B cell (primary cell): ENCODE results near the gene GPATCH8. TPM values are rescaled to one million over a fixed set of nuclear protein-coding genes. Genes with fewer than 3 reads are reported as not detected.

Experiments
- ATAC-seq: fragments of 200-7000 bp; cut with Tn5 transposase; one replicate; pipeline ENCODE4 v1.10.0; 2021; ENCODE audit warnings: low read depth, mild to moderate bottlenecking, moderate number of reproducible peaks, moderate library complexity
- CTCF ChIA-PET: fragments of 350-600 bp; sonication (Branson Sonifier 250); formaldehyde crosslinking; loops from one replicate; lab custom pipeline; 2021; ENCODE audit warnings: antibody characterized with exemption, inconsistent platforms; lab: Charles Lee
- POLR2A ChIA-PET: fragments of 350-600 bp; sonication (Branson Sonifier 250); formaldehyde crosslinking; loops from one replicate; lab custom pipeline; 2021; ENCODE audit warnings: antibody characterized with exemption; lab: Charles Lee
- DNase-seq: peaks from one replicate; pipeline ENCODE4 v3.0.0; 2013
- H2AFZ ChIP-seq: 2 replicates; pipeline ENCODE4 v1.6.1; 2012; ENCODE audit warnings: mild to moderate bottlenecking, low read depth, low read length; ENCODE audit not compliant: insufficient read depth, poor library complexity, severe bottlenecking
- H3K27ac ChIP-seq, 2 donors: 1 replicate in 1 of 2; 2 replicates in 1 of 2; pipeline ENCODE4 v1.5.1; 2012 to 2013; ENCODE audit warnings: low read length in 2 of 2, mild to moderate bottlenecking in 2 of 2, moderate library complexity in 1 of 2
- H3K27me3 ChIP-seq, 4 experiments: fragments of 200-600 bp in 1 of 4; sonication (generic) in 1 of 4; replicated peaks in 1 of 4; 1 replicate in 2 of 4; 2 replicates in 2 of 4; pipeline versions ENCODE4 v1.6.1 to v1.7.0; 2013 to 2016; ENCODE audit warnings: low read length in 3 of 4, mild to moderate bottlenecking in 2 of 4, mixed read lengths in 1 of 4, moderate library complexity in 1 of 4; ENCODE audit not compliant: insufficient read depth in 4 of 4, control insufficient read depth in 3 of 4; ENCODE audit errors: control extremely low read depth in 1 of 4
- H3K36me3 ChIP-seq, 2 experiments: replicated peaks in 1 of 2; 1 replicate in 1 of 2; 2 replicates in 1 of 2; pipeline versions ENCODE4 v1.6.1 to v1.7.1; 2013; ENCODE audit warnings: low read length in 1 of 2; ENCODE audit not compliant: insufficient read depth in 2 of 2, control insufficient read depth in 1 of 2; ENCODE audit errors: control extremely low read depth in 1 of 2, extremely low read depth in 1 of 2
- H3K4me1 ChIP-seq, 2 donors: fragments of 200-600 bp in 1 of 2; sonication (generic) in 1 of 2; 1 replicate in 1 of 2; 2 replicates in 1 of 2; pipeline versions ENCODE4 v1.5.1 to v1.6.1; 2013 to 2017; ENCODE audit warnings: low read length in 2 of 2; ENCODE audit not compliant: control insufficient read depth in 2 of 2, insufficient read depth in 2 of 2
- H3K4me2 ChIP-seq: replicated peaks from 2 replicates; pipeline ENCODE3; 2012; ENCODE audit warnings: mild to moderate bottlenecking, low read depth, low read length; ENCODE audit not compliant: poor library complexity, severe bottlenecking
- H3K4me3 ChIP-seq, 5 experiments: fragments of 200-600 bp in 1 of 5; sonication (generic) in 1 of 5; 1 replicate in 3 of 5; 2 replicates in 2 of 5; pipeline versions ENCODE4 v1.5.1 to v1.7.0; 2011 to 2016; ENCODE audit warnings: low read length in 4 of 5, mild to moderate bottlenecking in 4 of 5, low read depth in 2 of 5, control low read depth in 1 of 5, moderate library complexity in 1 of 5; ENCODE audit not compliant: insufficient read depth in 1 of 5; ENCODE audit errors: control extremely low read depth in 1 of 5, extremely low read depth in 1 of 5
- H3K79me2 ChIP-seq: fragments of 200-600 bp; sonication (generic); one replicate; pipeline ENCODE4 v1.6.0; 2016; ENCODE audit warnings: low read length; ENCODE audit not compliant: control insufficient read depth, insufficient read depth
- H3K9ac ChIP-seq: fragments of 200-600 bp; sonication (generic); 2 replicates; pipeline ENCODE4 v1.6.1; 2017; ENCODE audit warnings: mild to moderate bottlenecking, low read length, moderate library complexity
- H3K9me3 ChIP-seq, 3 donors: one replicate each; pipeline versions ENCODE4 v1.6.1 to v1.7.1; 2013; ENCODE audit warnings: low read length in 2 of 3; ENCODE audit not compliant: control insufficient read depth in 2 of 3, insufficient read depth in 1 of 3; ENCODE audit errors: control extremely low read depth in 1 of 3
- H4K20me1 ChIP-seq: 2 replicates; pipeline ENCODE4 v1.6.0; 2012; ENCODE audit warnings: mild to moderate bottlenecking, low read length; ENCODE audit not compliant: insufficient read depth, control insufficient read depth, poor library complexity, severe bottlenecking
- H3K27ac Mint-ChIP-seq: one replicate; pipeline ENCODE4 v1.8.0; 2021; ENCODE audit warnings: mixed read lengths
- H3K27me3 Mint-ChIP-seq: one replicate; pipeline ENCODE4 v1.8.0; 2021; ENCODE audit warnings: mixed read lengths
- H3K4me1 Mint-ChIP-seq: one replicate; pipeline ENCODE4 v1.8.0; 2021; ENCODE audit warnings: mixed read lengths
- H3K4me3 Mint-ChIP-seq: one replicate; pipeline ENCODE4 v1.8.0; 2021; ENCODE audit warnings: mixed read lengths
- H3K9me3 Mint-ChIP-seq: one replicate; pipeline ENCODE4 v1.8.0; 2022; ENCODE audit warnings: mixed read lengths; ENCODE audit not compliant: insufficient read depth
- CTCF ChIP-seq: fragments of 200-600 bp; IDR thresholded peaks from one replicate; pipeline ENCODE4 v1.8.0; 2022; ENCODE audit warnings: antibody characterized with exemption, mild to moderate bottlenecking
- EZH2 ChIP-seq: IDR thresholded peaks from 2 replicates; pipeline ENCODE4 v1.6.1; 2012; ENCODE audit warnings: borderline replicate concordance, low read depth, mild to moderate bottlenecking, moderate library complexity, low read length; ENCODE audit not compliant: insufficient read depth, poor library complexity, severe bottlenecking
- WGBS: methylation state at CpG from one replicate; pipeline ENCODE4 v1.1.5; 2013; ENCODE audit warnings: missing lambda C conversion rate; ENCODE audit not compliant: insufficient coverage; 5-methylcytosine and 5-hydroxymethylcytosine counted together
- intact Hi-C: fragments of 100-400 bp; cut with micrococcal nuclease; formaldehyde crosslinking; loops from one replicate; pipeline ENCODE4 v1.10.0; 2022
- polyA plus RNA-seq: library from polyadenylated mRNA; depleted of rRNA; stranded (reverse); fragments of >200 nt; gene quantifications from 2 replicates; pipeline ENCODE4 v1.2.3, GENCODE V29; 2012
- total RNA-seq, 2 donors: library from RNA; stranded (reverse); fragments of 120-200 nt in 1 of 2; gene quantifications; 1 replicate in 1 of 2; 2 replicates in 1 of 2; pipeline versions ENCODE4 v1.2.3 to v1.2.4, GENCODE V29; 2013 to 2022

The GPATCH8 gene
- total and polyA plus RNA-seq, 2 donors (not counting 1 experiment from before 2014, with no cell fraction given): 28.3 to 83.4 TPM

GRCh38 chr17:44409309-44410028 is 93.7 kb downstream of the GPATCH8 start:
- DNase-seq (no peak), ATAC-seq (no peak)
- WGBS: 96% methylated on average over 3 of the region's 7 CpGs
- no peaks in the 10 kb centered on the region for H3K79me2 ChIP-seq
- H3K27ac Mint-ChIP-seq: no peak overlapping the region
- H3K9ac ChIP-seq: no peak overlapping the region
- no peaks in the 10 kb centered on the region for H3K4me1 ChIP-seq
- POLR2A ChIA-PET: no interaction called here
- CTCF ChIA-PET: interaction anchor here (0.6 to 0.9 kb wide), 2 partner anchors 16 to 93 kb away, joined by 3 to 4 read pairs; no protein-coding TSS in a partner anchor
- no peak overlapping the region for H3K4me3 Mint-ChIP-seq
- H3K36me3 ChIP-seq: peaks cover 5 to 19% of the 10 kb centered on the region in 2 experiments
- H3K4me1 Mint-ChIP-seq: no peaks in the 10 kb centered on the region
- no peak overlapping the region for H2AFZ ChIP-seq
- TF ChIP-seq EZH2: no peak
- TF ChIP-seq CTCF: no peak
- intact Hi-C loops: no loop called here
- no peaks in the 10 kb centered on the region for H3K27me3 Mint-ChIP-seq
- no peak overlapping the region for H3K4me2 ChIP-seq
- no peak overlapping the region for H3K27ac ChIP-seq
- no peak overlapping the region for H3K4me3 ChIP-seq
- H3K9me3 ChIP-seq: no peaks in the 10 kb centered on the region
- no peaks in the 10 kb centered on the region for H3K9me3 Mint-ChIP-seq
- no peaks in the 10 kb centered on the region for H3K27me3 ChIP-seq
- H4K20me1 ChIP-seq: no peaks in the 10 kb centered on the region

GRCh38 chr17:44408786-44409185 is 94.4 kb downstream of the GPATCH8 start:
- Histone ChIP-seq H3K36me3 (peaks cover 5 to 19% of the 10 kb centered on the region in 2 experiments), H3K79me2 (no peaks in the 10 kb centered on the region), H4K20me1 (no peaks in the 10 kb centered on the region), H3K27ac (no peak overlapping the region), H3K4me2 (no peak overlapping the region), H3K27me3 (no peaks in the 10 kb centered on the region), H3K4me1 (no peaks in the 10 kb centered on the region), H2AFZ (no peak overlapping the region), H3K9me3 (no peaks in the 10 kb centered on the region), H3K9ac (no peak overlapping the region), H3K4me3 (no peak overlapping the region)
- no peaks in the 10 kb centered on the region for H3K9me3 Mint-ChIP-seq
- ChIA-PET POLR2A (no interaction called here), CTCF (interaction anchor here (0.6 kb wide), 1 partner anchor 9 kb away, joined by 3 read pairs; no protein-coding TSS in a partner anchor)
- H3K4me3 Mint-ChIP-seq: no peak overlapping the region
- no peak overlapping the region for H3K27ac Mint-ChIP-seq
- no peaks in the 10 kb centered on the region for H3K27me3 Mint-ChIP-seq
- WGBS: 88% methylated on average over 2 of the region's 4 CpGs
- intact Hi-C loops: no loop called here
- TF ChIP-seq EZH2 (no peak), CTCF (no peak)
- ATAC-seq (no peak), DNase-seq (no peak)
- H3K4me1 Mint-ChIP-seq: no peaks in the 10 kb centered on the region
